GM19025 (cell line): ENCODE measurements around the gene RPP25.

ENCODE experiments used
- ATAC-seq: cut with Tn5 transposase; IDR thresholded peaks from one replicate; pipeline ENCODE4 v1.9.1; 2021; ENCODE audit warnings: mild to moderate bottlenecking, low read depth, moderate library complexity; ENCODE audit not compliant: unreplicated experiment

Gene RPP25, protein sequence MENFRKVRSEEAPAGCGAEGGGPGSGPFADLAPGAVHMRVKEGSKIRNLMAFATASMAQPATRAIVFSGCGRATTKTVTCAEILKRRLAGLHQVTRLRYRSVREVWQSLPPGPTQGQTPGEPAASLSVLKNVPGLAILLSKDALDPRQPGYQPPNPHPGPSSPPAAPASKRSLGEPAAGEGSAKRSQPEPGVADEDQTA

DNA sequence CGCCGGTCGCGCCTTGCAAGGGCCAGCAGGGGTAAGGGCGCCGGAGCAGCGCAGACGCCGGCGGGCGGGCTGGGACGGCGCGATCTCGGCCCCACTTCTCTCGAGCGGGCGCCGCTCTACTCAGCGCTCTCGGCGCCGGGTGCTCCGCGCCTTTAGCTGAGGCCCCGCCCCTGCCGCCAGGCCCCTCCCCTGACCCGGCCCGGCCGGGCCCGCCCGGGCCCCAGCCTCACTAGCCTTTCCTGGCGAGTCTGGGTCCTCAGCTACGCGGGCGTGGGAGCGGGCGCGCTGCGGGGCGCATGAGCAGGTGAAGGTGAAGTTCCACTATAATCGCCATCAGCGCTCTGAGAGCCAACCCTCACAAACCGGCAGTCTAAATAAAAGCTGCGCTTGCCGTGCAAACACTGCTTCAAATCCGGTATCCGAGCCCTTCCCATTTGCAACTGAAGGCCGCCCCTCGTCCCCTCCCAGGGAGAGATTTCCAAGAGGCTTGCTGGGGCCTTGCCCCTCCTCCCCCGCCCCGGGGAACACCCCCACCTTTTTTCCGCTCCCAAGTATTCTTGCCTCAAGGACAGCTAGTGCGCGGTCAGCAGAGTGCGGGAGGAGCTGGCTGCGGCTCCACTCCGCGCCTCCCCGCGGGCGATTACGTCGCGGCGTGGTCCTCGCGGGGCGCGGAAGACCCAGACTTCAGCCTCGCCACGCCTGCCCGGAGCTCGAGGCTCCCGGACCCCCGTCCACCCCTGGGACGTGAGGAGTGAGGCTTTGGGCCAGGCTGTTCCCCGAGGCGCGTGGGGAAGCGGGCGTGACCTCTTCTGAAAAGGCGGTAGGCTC is at the start of gene RPP25:
Gene RPP25, minus strand, starts transcription at position 125 of the 828 bp plus-strand sequence. CDS start 189 bp downstream, outside the sequence.
- peak; percentile 90 for ATAC-seq

DNA sequence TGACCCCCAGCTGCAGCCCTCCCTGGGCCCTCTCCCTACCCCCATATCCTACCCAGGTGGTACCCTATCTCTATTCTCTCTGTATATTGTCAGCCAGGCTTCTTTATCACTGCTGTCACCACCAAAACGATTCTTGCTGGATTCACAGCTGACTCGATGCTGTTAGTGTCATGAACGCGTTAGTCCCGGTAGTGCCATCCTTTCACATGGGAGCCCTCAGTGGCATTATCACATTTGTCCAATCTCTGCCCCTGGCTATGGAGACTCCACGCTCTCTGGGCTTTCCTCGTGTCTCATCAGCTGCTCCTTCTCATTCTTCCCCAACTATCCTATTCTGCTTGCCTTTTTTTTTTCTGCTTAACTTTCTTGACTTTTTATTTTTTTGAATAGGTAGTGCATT is 45.8 kb upstream of the RPP25 start:
- no peak for ATAC-seq

DNA sequence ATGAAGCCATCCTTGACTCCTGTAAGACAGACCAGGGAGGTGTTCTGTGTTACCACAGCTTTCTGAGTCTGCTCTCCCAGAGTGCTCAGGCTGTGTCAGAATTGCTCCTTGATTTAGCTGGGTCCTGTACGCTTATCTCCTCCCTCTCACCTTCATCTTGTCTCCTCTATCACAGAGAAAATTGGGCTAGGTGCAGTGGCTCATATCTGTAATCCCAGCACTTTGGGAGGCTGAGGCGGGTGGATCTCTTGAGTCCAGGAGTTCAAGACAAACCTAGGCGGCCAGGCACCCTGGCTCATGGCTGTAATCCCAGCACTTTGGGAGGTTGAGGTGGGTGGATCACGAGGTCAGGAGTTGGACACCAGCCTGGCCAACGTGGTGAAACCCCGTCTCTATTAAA is 44.7 kb upstream of the RPP25 start:
- ATAC-seq: no peak

DNA sequence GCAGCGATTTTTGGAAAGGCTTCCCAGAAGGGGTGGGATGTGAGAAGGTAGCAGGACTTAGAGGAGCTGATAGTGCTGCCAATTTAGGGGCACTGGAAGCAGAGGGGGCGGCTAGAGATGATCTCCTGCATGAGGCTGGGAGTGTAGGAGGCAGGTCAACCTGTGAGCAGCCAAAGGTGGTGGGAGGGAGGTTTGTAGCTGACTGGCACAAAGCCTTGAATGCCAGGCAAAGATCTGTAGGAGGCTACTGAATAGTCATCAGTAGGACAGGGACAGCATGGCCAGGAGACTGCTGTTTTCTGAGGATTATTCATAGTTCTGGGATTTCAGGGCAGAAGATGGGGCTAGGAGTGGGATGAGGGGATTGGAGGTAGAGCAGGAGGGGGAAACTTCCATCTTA is 41.0 kb upstream of the RPP25 start:
- ATAC-seq: no peak

DNA sequence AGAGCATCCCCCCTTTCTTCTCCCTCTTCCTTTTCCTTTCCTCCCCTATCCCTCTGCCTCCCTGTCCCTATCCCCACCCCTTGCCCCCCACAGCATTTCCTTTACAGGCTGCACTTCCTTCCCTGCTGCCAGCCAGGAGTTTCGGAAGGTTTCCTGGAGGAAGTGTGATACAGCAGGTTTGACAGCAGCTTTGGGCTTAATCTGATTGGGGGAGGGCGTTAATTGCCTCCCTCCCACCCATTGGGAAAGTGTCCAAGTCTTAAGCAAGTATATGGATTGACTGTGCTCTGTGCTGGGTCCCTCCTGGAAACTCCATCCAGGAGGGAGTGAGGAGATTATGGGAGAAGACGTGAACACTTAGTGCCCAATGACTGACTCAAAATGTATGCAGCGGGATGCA is 40.6 kb upstream of the RPP25 start:
- ATAC-seq: no peak

DNA sequence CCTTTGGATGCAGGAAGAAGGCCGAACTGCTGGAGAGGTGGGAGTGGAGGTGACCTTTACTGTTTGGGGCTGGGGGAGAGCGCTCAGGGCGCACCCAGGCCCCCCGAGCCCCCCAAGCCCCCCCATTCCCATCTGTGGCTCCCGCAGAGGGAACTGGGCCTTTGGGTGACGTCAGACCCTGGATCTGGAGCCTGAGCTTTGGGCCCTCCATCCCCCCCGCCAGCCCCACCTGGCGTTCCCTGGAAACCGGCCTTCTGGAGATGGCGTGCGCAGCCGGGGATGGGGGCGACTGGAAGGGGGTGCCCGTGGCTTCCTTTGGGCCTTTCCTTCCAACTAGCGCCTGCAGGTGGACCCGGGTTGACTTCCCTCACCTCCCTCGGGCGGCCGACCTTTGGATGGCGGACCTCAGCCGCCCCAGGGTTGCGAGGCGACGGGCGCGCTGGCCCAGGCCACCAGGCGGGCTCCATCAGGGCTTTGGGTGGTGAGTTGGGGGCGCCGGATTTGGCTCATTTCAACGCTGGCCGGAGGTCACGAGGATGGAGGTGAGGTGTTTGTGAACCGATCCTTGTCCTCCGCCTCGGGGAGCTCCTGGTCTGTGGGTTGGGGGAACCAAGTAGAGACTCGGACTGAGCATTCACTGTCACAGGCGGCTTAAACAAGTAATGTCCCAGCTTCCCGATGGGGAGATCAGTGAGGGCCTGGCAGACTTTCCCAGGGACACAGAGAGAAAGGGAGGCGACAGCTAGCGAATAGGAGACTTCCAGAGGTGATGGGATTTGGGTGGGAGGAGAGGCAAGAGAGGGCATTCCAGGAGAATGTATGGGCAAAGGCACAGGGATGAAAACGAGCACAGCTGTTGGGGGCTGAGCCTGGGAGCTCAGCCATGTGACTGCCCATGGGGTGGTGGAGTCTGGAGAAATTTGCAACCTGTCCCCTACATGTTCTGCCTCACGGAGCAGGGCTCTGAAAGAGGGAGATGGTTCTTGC is 39.5 kb upstream of the RPP25 start:
- ATAC-seq: no peak

DNA sequence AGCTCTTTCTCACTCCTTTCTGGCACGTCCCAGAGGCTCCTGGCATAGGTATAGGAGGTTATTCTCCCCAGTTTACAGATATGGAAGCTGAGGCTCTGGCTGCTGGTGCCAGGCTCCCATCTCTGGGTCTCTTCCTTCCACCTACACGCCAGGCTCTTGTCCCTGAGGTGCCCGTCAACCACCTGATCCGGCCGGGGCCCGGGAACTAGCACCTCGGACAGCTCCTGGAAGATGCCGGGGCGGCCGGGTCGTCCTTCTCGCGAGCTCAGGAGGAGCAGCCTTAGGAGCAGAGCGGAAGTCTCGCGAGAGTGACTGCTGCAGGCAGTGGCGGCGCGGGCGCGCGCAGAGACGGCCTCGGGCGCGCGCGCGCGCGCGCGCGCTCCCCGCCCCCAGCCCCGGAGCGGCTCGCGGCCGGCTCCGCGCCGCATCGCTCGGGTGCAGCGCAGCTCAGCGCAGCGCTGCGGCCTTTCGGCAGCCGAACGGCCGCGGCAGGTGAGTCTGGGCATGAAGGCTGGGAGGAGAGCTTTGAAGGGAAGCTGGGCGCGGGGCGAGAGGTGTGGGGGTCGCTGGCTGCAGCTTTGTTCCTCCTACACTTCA is 38.7 kb upstream of the RPP25 start, which contains the start of gene SCAMP5:
Gene SCAMP5, plus strand, starts transcription at position 382 of the 597 bp plus-strand sequence. CDS start 16,277 bp downstream, outside the sequence.
- peak; percentile 58 for ATAC-seq

DNA sequence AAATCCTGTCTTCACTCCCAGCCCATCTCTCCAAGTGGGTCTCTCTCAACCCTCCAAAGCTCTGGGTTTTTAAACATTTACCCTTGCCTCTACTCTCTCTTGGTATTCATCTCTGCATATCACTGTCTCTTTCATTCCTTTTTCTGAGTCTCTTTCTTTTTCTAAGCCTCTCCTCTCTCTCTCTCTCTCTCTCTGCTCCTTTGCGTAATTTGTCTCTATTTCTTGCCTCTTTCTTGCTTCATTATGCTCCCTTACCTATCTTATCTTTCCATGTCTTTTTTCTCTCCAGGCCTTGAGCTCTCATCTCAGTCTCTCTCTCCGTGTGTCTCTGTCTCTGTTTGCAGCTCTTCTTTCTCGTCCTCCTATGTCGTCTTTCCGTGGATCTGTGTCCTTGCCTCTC is 38.1 kb upstream of the RPP25 start:
- ATAC-seq: no peak

DNA sequence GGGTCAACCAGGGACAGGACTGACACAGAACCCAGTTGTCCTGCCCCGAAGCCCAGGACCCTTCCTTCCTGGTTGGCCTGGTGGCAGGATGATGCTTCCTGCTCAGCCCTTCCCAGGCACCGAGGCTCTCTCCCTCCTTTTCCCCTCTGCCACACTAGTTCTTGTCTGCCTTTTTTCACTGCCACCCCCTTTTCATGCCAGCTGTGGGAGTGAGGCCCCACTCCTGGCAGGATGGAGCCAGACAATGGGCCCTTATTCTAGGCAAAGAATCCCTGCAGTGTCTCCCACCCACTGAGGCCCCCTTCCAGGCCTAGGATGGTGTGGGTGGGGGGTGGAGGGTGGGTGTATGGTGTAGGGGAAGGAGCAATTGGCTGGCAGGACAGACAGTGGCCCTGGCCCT is 37.7 kb upstream of the RPP25 start:
- no peak for ATAC-seq

DNA sequence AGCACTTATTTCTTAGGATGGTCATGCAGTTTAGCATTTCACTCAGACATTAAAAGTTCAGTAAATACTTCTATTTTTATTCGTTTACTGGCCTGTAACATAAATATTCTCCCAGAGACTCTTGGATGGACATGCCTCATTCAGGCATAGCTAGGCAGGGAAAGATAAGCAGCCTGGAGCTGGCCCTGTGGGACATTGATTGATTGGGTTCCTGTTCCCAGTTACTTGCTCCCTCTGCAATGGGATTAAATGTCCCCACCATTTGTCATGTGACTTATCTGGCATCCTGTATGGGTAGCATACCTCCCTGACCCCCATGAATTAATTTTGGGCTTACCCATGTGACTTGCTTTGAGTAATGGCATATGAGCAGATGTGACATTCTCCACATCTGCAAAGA is 36.0 kb upstream of the RPP25 start:
- no peak for ATAC-seq

DNA sequence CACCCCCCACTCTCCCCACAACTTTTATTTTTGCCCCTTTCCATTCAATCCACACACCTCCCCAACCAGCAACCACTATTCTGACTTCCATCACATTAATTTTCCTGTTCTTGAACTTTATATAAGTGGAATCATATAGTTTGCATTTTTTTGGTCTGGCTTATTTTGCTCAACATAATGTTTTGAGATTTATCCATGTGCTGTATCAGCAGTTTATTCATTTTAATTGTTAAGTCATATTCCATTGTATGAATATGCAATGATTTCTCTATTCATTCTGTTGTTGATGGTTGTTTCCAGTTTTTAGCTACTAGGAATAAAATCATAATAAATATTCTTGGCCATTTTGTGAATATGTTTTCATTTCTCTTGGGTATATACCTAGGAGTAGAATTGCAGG is 33.0 kb upstream of the RPP25 start:
- ATAC-seq: no peak

DNA sequence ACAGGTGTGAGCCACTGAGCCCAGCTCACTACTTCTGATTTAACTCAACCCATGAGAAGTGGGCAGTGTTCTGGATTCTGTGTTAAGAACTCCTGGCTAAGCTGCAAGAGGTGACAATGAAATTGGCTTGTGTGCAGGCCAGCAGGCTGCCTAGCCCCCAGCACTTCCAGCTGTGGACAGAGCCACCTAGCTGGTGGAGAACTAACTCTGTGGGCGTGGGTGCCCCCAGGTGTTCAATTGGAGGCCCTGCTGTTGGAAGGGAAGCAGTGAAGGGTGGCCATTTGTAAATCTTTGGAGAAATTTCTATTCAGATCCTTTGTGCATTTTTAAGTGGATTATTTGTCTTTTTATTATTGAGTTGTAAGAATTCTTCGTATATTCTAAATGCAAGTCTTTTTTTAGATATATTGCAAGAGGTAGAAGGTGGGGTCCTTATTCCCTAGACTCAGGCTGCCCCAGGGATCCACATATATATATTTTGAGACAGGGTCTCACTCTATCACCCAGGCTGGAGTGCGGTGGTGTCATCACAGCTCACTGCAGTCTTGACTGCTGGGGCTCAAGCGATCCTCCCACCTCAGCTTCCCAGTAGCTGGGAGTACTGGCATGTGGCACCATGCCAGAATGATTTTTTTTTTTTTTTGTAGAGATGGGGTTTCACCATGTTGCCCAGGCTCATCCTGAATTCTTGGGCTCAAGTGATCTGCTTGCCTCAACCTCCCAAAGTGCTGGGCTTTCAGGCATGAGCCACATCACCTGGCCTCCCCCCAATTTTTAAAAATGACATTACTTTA is 31.6 kb upstream of the RPP25 start:
- no peak for ATAC-seq

DNA sequence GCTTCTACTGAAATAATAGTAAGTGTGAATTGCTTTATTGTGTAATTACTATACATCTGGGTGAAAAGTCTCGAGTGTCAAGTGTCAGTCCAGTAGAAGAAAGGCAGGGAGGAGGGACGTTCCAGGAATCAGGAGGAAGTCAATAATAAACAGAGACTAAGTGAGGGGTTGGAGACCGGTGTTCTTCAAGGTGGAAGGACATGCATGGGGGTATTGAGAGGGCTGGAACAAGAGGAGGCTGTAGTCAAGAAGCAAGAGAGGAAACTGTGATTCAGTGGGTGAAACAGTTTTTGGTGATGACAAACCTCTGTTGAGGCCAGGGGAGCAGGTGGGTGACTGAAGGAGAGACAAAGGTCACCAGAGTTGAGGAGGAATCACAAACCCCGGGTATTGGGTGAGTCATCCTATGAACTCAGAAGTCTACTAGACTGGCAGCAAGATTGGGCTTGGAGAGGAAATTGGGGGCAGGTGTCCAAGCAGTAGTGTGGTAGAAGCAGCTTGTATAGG is 27.2 kb upstream of the RPP25 start:
- peak; percentile 55 for ATAC-seq

DNA sequence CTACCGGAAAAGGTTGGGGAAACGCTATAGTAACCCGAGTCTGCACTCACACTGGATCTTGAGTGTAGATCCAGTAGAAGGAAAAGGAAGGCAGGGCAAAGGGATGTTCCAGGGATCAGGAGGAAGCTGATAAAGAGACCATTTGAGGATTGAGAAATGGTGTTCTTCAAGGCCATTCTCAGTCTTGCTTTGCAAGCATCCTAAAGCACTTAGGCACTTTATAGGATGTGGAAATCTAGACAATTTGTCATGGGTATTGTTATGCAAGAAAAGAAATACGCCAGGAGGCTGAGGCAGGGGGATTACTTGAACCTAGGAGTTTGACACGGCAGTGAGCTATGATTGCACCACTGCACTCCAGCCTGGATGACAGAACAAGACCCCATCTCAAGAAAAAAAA is 25.6 kb upstream of the RPP25 start:
- ATAC-seq: no peak

DNA sequence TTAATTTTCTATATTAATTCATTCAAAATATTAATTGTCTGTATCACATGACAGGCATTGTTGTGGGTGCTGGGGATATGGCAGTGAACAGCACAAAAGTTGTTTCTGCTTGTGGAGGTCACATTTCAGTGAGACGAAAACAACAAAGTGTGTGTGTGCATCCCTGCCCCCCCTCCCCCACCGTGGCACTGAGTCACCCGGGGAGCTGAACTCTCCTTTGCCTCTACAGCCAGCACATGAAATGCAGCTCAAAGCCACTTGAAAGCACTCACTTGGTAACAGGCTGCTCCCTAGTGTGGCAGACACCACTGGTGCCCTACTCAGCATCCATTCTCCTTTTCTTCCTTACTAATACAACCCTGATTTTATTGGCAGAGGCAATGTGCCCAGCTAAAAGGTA is 21.9 kb upstream of the RPP25 start:
- no peak for ATAC-seq

DNA sequence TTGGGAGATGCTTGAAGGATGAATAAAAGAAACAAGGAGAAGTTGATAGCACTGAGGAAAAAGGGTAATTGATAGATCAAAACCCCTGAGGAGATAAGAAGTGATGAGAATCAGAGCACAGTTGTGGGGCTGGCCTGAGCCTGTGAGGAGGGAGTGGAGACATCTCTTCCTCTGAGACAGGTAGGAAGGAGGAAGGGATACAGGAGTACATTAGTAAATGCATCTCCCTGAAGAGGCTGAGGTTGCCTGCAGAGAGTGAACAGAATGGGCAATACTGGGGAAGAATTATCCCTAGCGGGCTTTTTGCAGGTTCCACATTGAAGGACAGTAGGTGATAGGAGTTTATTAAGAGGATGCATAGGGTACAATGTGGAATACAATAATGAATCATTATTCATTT is 21.5 kb upstream of the RPP25 start:
- no peak for ATAC-seq

DNA sequence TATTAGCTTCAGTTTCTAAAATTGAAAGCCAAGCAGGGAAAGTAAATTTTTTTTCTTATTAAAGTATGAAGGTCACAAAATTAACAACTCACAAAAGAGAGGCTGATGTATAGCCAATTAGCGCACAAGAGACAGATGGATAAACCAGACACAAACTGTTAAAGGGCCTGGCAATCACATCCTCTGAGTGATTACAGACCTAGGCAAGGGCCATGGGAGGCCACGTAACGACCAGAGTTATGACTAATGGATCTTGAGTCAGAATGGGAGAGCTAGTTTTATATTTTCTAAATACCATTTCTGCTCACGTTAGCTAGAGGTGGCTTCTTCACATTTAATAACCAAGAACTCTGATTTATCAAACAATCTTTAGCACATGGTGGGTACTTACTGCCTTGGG is 21.0 kb upstream of the RPP25 start:
- ATAC-seq: no peak

DNA sequence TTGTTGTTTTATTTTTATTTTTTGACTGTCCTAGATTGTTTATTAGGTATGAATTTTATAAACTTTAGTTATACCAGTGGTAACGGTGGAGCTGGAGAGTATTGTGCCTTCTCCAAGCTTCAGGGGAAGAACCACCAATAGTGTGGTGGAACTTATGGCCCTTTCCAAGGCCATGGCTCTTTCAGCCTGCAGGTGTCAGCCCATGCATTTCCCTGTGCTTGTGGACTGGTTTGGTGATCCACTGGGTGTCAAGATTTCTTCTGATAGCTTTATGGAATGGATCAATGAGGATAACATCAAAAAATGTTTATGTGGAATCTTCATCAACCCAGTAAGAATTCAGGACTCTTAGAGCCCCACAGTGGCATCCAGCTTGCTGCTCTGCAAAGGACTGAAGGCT is 19.6 kb upstream of the RPP25 start:
- no peak for ATAC-seq

DNA sequence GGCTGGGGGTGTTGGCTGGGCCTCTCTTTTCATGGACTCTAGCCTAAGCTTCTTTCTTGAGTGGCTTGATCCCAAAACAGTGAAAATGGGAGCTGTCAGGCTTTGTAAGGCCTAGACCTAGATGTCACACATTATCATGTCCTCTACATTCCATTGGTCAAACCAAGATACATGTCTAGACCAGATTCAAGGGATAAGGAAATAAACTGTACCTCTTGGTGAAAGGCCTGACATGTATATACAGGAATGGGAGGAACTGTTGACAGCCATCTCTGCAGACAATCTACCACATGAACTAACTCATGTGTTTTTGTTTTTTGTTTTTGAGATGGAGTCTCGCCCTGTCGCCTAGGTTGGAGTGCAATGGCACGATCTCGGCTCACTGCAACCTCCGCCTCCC is 11.1 kb upstream of the RPP25 start:
- ATAC-seq: no peak

DNA sequence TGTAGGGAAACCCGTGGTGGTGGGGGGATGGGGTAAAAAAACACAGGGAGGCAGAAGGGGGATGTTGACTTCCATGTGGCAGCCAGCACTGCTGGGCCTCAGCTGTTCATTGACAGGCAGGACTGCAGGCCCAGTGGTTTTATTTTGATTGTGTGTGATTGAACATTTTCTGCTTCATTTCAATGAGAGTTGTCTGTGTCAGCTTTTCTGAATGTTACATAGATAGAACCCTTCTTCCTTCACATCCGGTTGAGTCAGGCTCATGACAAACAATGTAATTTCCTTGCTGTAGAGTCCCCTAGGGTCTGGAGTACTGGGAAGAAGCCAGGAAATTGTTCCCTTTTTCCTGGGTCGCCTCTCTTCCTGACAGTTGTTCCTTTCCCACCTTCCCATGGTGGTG is 8.2 kb upstream of the RPP25 start:
- no peak for ATAC-seq
